HepG2 (cell line): ENCODE results near the gene ZNF584. TPM values are rescaled to one million over a fixed set of nuclear protein-coding genes. Genes with fewer than 3 reads are reported as not detected.

ENCODE experiments used
- CCAR2 ChIP-seq: fragments of 200-400 bp; formaldehyde crosslinking; optimal IDR thresholded peaks from 2 replicates; pipeline ENCODE3; 2018; ENCODE audit warnings: low read depth, mild to moderate bottlenecking, low read length, moderate library complexity
- CEBPB ChIP-seq: IDR thresholded peaks from 2 replicates; pipeline ENCODE4 v1.6.1; 2011; ENCODE audit warnings: low read depth, low read length, improper control_type of control experiment, borderline replicate concordance
- DMAP1 ChIP-seq: IDR thresholded peaks from 2 replicates; pipeline ENCODE4 v1.6.1; 2016
- KAT8 ChIP-seq: IDR thresholded peaks from 2 replicates; pipeline ENCODE4 v1.6.1; 2016; ENCODE audit warnings: missing genetic modification reagents, missing compliant biosample characterization
- KDM5A ChIP-seq: fragments of 200-600 bp; sonication (generic); IDR thresholded peaks from 2 replicates; pipeline ENCODE4 v1.7.0; 2018; ENCODE audit warnings: antibody characterized with exemption, mild to moderate bottlenecking, low read length, borderline replicate concordance
- MTA3 ChIP-seq: sonication (generic); formaldehyde crosslinking; IDR thresholded peaks from 2 replicates; pipeline ENCODE4 v1.4.0; 2020; ENCODE audit warnings: missing genetic modification reagents
- MYC ChIP-seq: sonication (generic); formaldehyde crosslinking; IDR thresholded peaks from 2 replicates; pipeline ENCODE4 v1.9.0; 2021; ENCODE audit warnings: missing genetic modification reagents, borderline replicate concordance
- MZF1 ChIP-seq: sonication (generic); formaldehyde crosslinking; IDR thresholded peaks from 2 replicates; pipeline ENCODE4 v1.8.1; 2023; ENCODE audit warnings: mild to moderate bottlenecking, missing genetic modification reagents, borderline replicate concordance
- SRF ChIP-seq: IDR thresholded peaks from 2 replicates; pipeline ENCODE4 v1.6.1; 2011; ENCODE audit warnings: mild to moderate bottlenecking, low read depth, low read length, moderate library complexity
- TRAFD1 ChIP-seq: sonication (generic); formaldehyde crosslinking; IDR thresholded peaks from 2 replicates; pipeline ENCODE4 v1.5.1; 2020; ENCODE audit warnings: missing genetic modification reagents, mild to moderate bottlenecking, borderline replicate concordance
- U2AF1 ChIP-seq: fragments of 200-400 bp; formaldehyde crosslinking; optimal IDR thresholded peaks from 2 replicates; pipeline ENCODE3; 2017; ENCODE audit warnings: mild to moderate bottlenecking, low read depth, low read length
- ZBTB2 ChIP-seq: sonication (generic); formaldehyde crosslinking; IDR thresholded peaks from 2 replicates; pipeline ENCODE4 v1.8.0; 2022; ENCODE audit warnings: low read depth, missing genetic modification reagents
- ZBTB26 ChIP-seq: IDR thresholded peaks from 2 replicates; pipeline ENCODE4 v1.6.1; 2016; ENCODE audit warnings: missing compliant biosample characterization, missing genetic modification reagents, borderline replicate concordance
- ZBTB37 ChIP-seq: sonication (generic); formaldehyde crosslinking; IDR thresholded peaks from 2 replicates; pipeline ENCODE4 v1.4.0; 2020; ENCODE audit warnings: mild to moderate bottlenecking, missing genetic modification reagents
- ZBTB49 ChIP-seq: sonication (generic); formaldehyde crosslinking; IDR thresholded peaks from 2 replicates; pipeline ENCODE4 v1.4.0; 2020; ENCODE audit warnings: missing genetic modification reagents, borderline replicate concordance
- ZNF143 ChIP-seq: sonication (generic); formaldehyde crosslinking; IDR thresholded peaks from 2 replicates; pipeline ENCODE4 v1.4.0; 2020; ENCODE audit warnings: missing genetic modification reagents
- ZNF296 ChIP-seq: sonication (generic); formaldehyde crosslinking; conservative IDR thresholded peaks from 2 replicates; pipeline ENCODE4 v1.5.0; 2020; ENCODE audit warnings: mild to moderate bottlenecking, missing genetic modification reagents
- ZNF34 ChIP-seq: sonication (generic); formaldehyde crosslinking; IDR thresholded peaks from 2 replicates; pipeline ENCODE4 v1.4.0; 2020; ENCODE audit warnings: mild to moderate bottlenecking, missing genetic modification reagents, borderline replicate concordance
- ZNF629 ChIP-seq: sonication (generic); formaldehyde crosslinking; conservative IDR thresholded peaks from 2 replicates; pipeline ENCODE4 v1.5.0; 2020; ENCODE audit warnings: missing genetic modification reagents
- ZNF746 ChIP-seq: sonication (generic); formaldehyde crosslinking; IDR thresholded peaks from 2 replicates; pipeline ENCODE4 v1.8.0; 2022; ENCODE audit warnings: mild to moderate bottlenecking, missing genetic modification reagents
- polyA plus RNA-seq, 8 experiments: library from polyadenylated mRNA; depleted of rRNA in 3 of 8; stranded (reverse) in 7 of 8; unstranded in 1 of 8; fragments of >200 nt; fragmentation: Illumina TruSeq in 4 of 8; extraction: Trizol in 4 of 8; gene quantifications; 2 replicates each; pipeline versions ENCODE4 v1.2.1 to v1.2.3, GENCODE V29; 2011 to 2016; ENCODE audit warnings: low read depth in 4 of 8, missing spikeins in 1 of 8, mixed read lengths in 1 of 8; ENCODE audit not compliant: insufficient read depth in 1 of 8
- total RNA-seq, 5 experiments: library from RNA; depleted of rRNA; stranded (reverse); fragments of >200 nt; fragmentation: Illumina TruSeq; extraction: Trizol; gene quantifications; 2 replicates each; pipeline ENCODE4 v1.2.3, GENCODE V29; 2016; ENCODE audit warnings: low read depth in 1 of 5

ZNF584 gene
- total and polyA plus RNA-seq, 2 of the 13 experiments (the other 11 are each of a cell fraction or from before 2014, with no cell fraction given): 2.4 to 7.0 TPM

- TF ChIP-seq KDM5A (no peak; the same call in 1 of the 2 replicates), MYC (peak; percentile 98), CEBPB (peak; percentile 86), U2AF1 (peak; percentile 46), DMAP1 (CRISPR knock-in tag) (peak; percentile 97), CCAR2 (no peak), ZNF296 (CRISPR knock-in tag) (no peak), SRF (peak; percentile 33; the same call in 1 of the 2 replicates), MTA3 (CRISPR knock-in tag) (no peak), ZBTB2 (CRISPR knock-in tag) (peak; percentile 24; the same call in 1 of the 2 replicates), ZBTB26 (no peak), ZNF746 (CRISPR knock-in tag) (peak; percentile 52), KAT8 (CRISPR knock-in tag) (peak; percentile 94), ZBTB37 (no peak), ZNF34 (CRISPR knock-in tag) (peak; percentile 87), MZF1 (CRISPR knock-in tag) (no peak), TRAFD1 (CRISPR knock-in tag) (no peak), ZNF143 (CRISPR knock-in tag) (peak; percentile 77), ZBTB49 (CRISPR knock-in tag) (peak; percentile 76; the same call in 1 of the 2 replicates), ZNF629 (no peak; the same call in 1 of the 2 replicates)
These were observed 21.7 kb upstream of the ZNF584 start, which contains the start of gene RPS5 (continued) for GRCh38 chr19:58386576-58387337.
